DMS153 treated with DMSO at 0.1 percent for 48 hours (cell line): Measurements from ENCODE around the gene UTP4.

Experiments used
- DNase-seq: peaks from one replicate; lab custom pipeline; 2025; ENCODE audit not compliant: unreplicated experiment; lab: John Stamatoyannopoulos, UW

Gene UTP4

GRCh38 chr16:69171325-69172084, 39.1 kb downstream of the UTP4 start:
- DNase-seq: no peak

GRCh38 chr16:69176033-69176800, 43.8 kb downstream of the UTP4 start:
- no peak for DNase-seq

DNA sequence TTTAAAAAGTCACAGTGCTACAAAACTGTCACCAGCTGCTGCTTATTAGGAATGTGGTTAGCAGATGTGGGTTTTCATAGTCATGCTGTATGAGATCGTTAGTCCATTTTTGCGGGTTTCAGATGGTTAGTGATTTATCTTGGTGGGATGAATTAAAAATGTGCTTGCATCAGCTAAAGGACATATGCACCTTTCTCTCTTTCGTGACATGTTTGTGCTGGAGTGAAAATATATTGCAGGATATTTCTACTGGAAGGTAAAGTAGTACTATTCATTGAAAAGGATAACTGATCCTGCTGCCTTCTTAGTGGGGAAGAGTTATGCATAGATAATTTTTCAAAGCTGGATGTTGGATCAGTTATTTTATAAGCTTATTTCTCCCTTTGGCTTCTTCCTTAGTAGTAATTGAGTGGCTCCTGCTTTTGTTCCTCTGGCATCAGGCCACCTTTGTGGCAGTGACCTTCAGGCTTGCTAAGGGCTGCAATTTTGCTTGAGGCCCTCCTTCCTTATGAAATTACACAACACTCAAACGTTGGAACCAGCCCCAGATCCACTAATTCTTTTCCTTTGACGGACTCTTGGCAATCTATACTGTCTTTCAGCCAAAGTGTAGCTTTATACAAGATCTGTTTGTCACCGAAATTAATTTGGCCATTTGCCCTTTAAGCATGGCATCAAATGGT, 47.0 kb downstream of the UTP4 start:
- no peak for DNase-seq

DNA sequence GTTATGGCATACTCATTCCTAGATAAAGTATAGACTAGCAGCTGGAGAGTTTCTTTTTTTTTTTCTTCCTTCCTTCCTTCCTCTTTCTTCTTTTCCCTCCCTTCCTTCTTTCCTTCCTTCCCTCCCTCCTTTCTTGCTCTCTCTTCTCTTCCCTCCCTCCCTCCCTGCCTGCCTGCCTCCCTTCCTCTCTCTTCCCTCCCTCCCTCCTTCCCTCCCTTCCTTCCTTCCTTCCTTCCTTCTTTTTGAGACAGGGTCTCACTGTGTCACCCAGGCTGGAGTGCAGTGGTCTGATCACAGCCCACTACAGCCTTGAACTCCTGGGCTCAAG, 47.5 kb downstream of the UTP4 start:
- no peak for DNase-seq

DNA sequence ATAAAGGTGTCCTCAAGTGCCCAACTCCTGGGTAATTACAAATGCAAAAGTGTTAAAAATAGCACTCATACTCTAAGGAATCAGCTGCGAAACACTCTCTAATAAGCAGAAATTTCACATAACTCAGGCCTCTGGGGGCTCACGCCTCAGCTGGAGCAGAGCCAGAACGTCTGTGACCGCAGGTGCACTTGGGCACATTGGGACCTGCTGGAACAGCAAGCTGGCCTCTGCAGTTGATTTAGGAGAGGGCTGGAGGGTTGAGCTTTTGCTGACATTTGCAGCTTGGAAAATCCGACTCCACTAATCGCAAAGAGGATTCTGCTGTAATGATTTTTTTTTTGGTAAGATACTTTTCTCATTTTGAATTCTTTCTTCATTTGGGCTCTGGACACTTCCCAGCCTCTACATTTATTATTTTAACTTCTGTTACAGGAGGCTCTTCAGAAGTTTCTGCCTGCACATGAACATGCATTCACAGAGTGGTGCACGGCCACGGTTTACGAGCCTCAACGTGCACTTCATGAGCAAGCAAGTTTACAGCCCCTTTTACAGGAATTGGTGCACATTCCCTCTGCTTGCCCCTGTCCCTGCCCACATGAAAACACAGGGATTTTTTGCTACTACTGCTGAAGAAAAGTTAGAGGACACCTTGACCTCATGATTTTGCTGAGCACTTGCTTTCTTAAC, 50.4 kb downstream of the UTP4 start:
- DNase-seq: no peak

GRCh38 chr16:69186642-69187445, 54.4 kb downstream of the UTP4 start, which contains the start of gene SNTB2:
Gene SNTB2 (plus strand): TSS chr16:69187164. CDS start chr16:69187167, 3 bp downstream.
- DNase-seq: peak; percentile 52

DNA sequence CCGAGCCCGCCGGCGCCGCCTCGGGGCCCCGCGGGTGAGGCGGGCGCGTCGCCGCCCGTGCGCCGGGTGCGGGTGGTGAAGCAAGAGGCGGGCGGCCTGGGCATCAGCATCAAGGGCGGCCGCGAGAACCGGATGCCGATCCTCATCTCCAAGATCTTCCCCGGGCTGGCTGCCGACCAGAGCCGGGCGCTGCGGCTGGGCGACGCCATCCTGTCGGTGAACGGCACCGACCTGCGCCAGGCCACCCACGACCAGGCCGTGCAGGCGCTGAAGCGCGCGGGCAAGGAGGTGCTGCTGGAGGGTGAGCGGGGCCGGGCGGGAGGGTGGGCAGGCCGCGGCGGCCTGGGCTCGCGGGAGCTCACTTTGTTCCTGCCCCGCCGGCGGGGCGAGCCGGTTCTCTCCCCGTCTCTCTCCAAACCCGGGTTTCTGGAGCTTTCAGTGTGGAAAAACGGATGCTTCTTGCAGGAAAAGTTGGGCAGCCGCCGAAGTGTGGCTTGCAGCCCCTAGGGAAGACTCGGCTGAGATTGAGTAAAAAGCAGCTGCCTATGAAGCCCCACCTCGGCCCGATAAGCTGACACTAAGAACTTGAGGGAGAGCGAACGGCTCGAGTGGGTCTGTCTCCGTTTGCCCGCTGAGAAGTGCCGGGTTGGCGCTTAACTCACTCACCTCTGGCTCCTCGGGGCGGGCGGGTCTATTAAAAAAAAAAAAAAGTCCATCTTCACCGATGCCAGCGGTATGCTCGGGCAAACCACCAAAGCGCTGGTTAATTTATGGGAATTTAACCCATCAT, 55.2 kb downstream of the UTP4 start:
- peak; percentile 15 for DNase-seq

- DNase-seq: no peak
These were observed 55.7 kb downstream of the UTP4 start for GRCh38 chr16:69188236-69188549.

GRCh38 chr16:69188716-69189115, 56.3 kb downstream of the UTP4 start:
- no peak for DNase-seq

GRCh38 chr16:69190046-69190588, 57.7 kb downstream of the UTP4 start:
- no peak for DNase-seq

DNA sequence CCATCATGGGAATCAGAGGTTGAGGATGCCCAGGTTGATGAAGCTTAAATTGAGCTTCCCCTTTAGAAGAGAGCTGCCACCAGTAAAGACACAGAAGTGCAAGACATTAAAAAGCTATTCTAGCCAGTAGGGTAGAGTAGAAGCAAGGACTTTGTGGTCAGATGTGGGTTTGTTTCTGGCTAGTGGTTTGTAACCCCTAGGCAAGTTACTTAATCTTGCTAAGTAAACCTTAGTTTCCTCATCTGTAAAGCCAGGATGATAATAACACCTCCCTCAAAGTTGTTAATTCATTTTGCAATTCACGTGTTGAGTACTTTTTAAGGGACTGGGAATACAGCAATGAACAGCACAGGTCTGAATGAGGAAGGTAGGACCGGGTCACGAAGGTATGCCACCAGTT, 58.1 kb downstream of the UTP4 start:
- no peak for DNase-seq

GRCh38 chr16:69191136-69191535, 58.7 kb downstream of the UTP4 start:
- no peak for DNase-seq

GRCh38 chr16:69193855-69194254, 61.4 kb downstream of the UTP4 start:
- DNase-seq: no peak

DNA sequence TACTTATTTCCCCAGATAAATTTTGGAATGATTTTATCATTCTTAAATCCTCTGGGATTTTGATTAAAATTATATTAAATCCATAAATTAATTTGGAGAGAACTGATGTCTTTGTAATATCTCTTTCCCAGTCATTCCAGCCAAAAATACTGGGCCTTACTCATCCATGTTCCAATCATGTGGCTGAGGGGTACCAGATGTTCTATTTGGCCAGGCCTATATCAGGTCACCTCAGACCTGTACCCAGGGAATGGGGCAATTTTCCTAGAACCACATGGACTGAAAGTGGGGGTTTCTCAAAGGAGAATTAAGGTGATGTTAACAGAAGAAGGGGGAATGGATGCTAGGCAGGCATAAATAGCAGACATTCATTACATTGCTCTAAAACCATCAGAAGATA, 62.0 kb downstream of the UTP4 start:
- DNase-seq: no peak

DNA sequence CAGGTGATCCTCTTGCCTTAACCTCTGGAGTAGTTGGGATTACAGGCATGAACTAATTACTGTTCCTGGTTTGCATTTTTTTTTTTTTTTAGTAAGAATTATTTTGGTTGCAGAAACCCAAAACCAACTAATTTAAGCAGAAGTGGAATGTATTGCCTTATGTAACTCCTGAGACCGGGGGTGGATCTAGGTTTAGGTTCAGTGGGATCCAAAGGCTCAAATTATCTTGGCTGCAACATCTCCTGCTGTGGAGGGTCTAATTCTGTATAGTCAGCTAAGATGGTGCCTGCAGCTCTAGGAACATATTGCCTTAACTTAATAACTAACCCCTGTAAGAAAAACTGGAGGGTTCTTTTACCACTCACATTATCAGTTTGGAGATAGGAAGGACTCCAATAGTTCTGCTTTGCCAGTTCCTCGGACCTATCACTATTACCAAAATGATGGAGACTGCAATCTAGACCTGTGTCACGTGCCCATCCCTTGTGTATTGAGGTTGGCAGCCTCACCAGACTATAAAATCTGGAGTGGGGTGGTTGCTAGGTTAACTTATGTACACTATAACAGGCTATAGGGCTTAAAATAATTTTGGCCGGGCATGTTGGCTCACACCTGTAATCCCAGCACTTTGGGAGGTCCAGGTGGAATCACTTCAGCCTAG, 63.0 kb downstream of the UTP4 start:
- peak; percentile 62 for DNase-seq

DNA sequence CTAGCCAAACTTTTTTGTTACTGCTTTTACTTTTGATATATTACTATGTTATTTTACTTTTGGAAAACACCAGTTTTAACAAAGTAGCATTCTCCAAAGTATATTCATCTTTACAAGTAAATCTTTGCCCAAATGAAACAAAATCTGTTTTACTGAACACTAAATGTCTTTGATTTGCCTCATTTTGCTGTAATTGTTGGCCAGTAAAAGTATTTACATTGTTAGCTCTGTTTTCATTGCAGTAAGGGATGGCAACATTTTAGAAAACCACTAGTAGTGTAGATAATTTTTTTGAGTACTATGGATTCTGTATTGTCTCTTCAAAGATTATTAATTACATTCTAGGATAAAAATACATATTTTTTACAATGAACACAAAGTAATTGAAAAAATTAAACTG, 65.1 kb downstream of the UTP4 start:
- DNase-seq: no peak

- DNase-seq: no peak
These were observed 66.9 kb downstream of the UTP4 start for GRCh38 chr16:69199382-69199781.

GRCh38 chr16:69201291-69201690, 68.8 kb downstream of the UTP4 start:
- DNase-seq: no peak

- no peak for DNase-seq
These were observed 69.3 kb downstream of the UTP4 start for GRCh38 chr16:69201787-69202186.
